Measurements from ENCODE around the gene RASAL1. TPM values are rescaled to one million over a fixed set of nuclear protein-coding genes. Genes with fewer than 3 reads are reported as not detected.

RASAL1 gene
- total and polyA plus RNA-seq, 2 experiments from 2014 or later: 2.7 to 8.2 TPM

- TF ChIP-seq ZNF331 (CRISPR knock-in tag; IDR thresholded peaks at IDR 0.05; ENCODE audit: low read depth): no peak
- TF ChIP-seq CREB1 (CRISPR knock-in tag; IDR thresholded peaks at IDR 0.05; ENCODE audit: low read depth): no peak
- no peak for TF ChIP-seq JUNB (IDR thresholded peaks at IDR 0.05; ENCODE audit: unreplicated experiment)
- TF ChIP-seq REST (IDR thresholded peaks at IDR 0.05; ENCODE audit: unreplicated experiment): no peak
- TF ChIP-seq EZH2phosphoT487 (IDR thresholded peaks at IDR 0.05; ENCODE audit: unreplicated experiment): no peak
- no peak for TF ChIP-seq ZNF462 (CRISPR knock-in tag; IDR thresholded peaks at IDR 0.05)
- no peak for TF ChIP-seq STAT1 (IDR thresholded peaks at IDR 0.05; ENCODE audit: unreplicated experiment)
- TF ChIP-seq POLR2AphosphoS5 (IDR thresholded peaks at IDR 0.05; ENCODE audit: low read depth): no peak
- no peak for TF ChIP-seq ZNF114 (CRISPR knock-in tag; IDR thresholded peaks at IDR 0.05)
- TF ChIP-seq, protein P1, sequence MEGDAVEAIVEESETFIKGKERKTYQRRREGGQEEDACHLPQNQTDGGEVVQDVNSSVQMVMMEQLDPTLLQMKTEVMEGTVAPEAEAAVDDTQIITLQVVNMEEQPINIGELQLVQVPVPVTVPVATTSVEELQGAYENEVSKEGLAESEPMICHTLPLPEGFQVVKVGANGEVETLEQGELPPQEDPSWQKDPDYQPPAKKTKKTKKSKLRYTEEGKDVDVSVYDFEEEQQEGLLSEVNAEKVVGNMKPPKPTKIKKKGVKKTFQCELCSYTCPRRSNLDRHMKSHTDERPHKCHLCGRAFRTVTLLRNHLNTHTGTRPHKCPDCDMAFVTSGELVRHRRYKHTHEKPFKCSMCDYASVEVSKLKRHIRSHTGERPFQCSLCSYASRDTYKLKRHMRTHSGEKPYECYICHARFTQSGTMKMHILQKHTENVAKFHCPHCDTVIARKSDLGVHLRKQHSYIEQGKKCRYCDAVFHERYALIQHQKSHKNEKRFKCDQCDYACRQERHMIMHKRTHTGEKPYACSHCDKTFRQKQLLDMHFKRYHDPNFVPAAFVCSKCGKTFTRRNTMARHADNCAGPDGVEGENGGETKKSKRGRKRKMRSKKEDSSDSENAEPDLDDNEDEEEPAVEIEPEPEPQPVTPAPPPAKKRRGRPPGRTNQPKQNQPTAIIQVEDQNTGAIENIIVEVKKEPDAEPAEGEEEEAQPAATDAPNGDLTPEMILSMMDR (conservative IDR thresholded peaks at IDR 0.05; ENCODE audit: low read depth in 2 of 2): no peak
- peaks cover 10% of the 10 kb centered on the region; the same call in 2 of the 3 replicates for H3K4me1 Mint-ChIP-seq
- H3K4me3 ChIP-seq: no peak overlapping the region
- no peaks in the 10 kb centered on the region for H3K9me2 ChIP-seq (ENCODE audit: insufficient read depth)
- H3K4me2 ChIP-seq: no peak overlapping the region
- ATAC-seq: no peak
- no peaks in the 10 kb centered on the region for H3K36me3 ChIP-seq (ENCODE audit: insufficient read depth)
- peaks cover 25% of the 10 kb centered on the region for H3K27me3 ChIP-seq (ENCODE audit: insufficient read depth)
- no peak overlapping the region for H3K27ac Mint-ChIP-seq
- H3K9me3 Mint-ChIP-seq: no peaks in the 10 kb centered on the region
- no peaks in the 10 kb centered on the region for H3K36me3 Mint-ChIP-seq (ENCODE audit: low read depth)
- peaks cover 19% of the 10 kb centered on the region for H3K27me3 Mint-ChIP-seq (ENCODE audit: insufficient read depth, low read depth, poor library complexity)
- H3F3A ChIP-seq (replicated peaks; ENCODE audit: low read depth): 0 out of 2 replicates have a peak, but pooled peaks cover 5% of the 10 kb centered on the region
- H3K27ac ChIP-seq (ENCODE audit: low read depth): no peak overlapping the region
- no peak for DNase-seq (ENCODE audit: low spot score)
- H4K20me1 ChIP-seq (replicated peaks; ENCODE audit: insufficient read depth): no peaks in the 10 kb centered on the region; the same call in 1 of the 2 replicates
- H3K4me1 ChIP-seq (ENCODE audit: insufficient read depth): no peaks in the 10 kb centered on the region
- H2AFZ ChIP-seq: no peak overlapping the region
- no peak overlapping the region for H3K4me3 Mint-ChIP-seq
- H3K79me2 ChIP-seq (replicated peaks; ENCODE audit: insufficient read depth): no peaks in the 10 kb centered on the region
Observed at GRCh38 chr12:113059071-113059595, 76.4 kb downstream of the RASAL1 start.

Data from GM23338 (cell line).